D721Med (cell line): ENCODE measurements around the gene TRAF3.

Experiments
- DNase-seq: peaks from one replicate; pipeline ENCODE4 v3.0.0; 2011; ENCODE audit warnings: low spot score; ENCODE audit not compliant: insufficient read length
- FAIRE-seq: peaks from 2 replicates; lab custom pipeline; 2011; peaks lifted over from hg19 to GRCh38; lab: Jason Lieb, UNC
- TF ChIP-seq, protein P1 (sequence below): IDR thresholded peaks from 2 replicates; pipeline ENCODE4 v1.5.1; 2012; ENCODE audit warnings: mild to moderate bottlenecking, control low read depth; ENCODE audit not compliant: insufficient read depth; ENCODE audit errors: missing control alignments

Gene TRAF3

DNA sequence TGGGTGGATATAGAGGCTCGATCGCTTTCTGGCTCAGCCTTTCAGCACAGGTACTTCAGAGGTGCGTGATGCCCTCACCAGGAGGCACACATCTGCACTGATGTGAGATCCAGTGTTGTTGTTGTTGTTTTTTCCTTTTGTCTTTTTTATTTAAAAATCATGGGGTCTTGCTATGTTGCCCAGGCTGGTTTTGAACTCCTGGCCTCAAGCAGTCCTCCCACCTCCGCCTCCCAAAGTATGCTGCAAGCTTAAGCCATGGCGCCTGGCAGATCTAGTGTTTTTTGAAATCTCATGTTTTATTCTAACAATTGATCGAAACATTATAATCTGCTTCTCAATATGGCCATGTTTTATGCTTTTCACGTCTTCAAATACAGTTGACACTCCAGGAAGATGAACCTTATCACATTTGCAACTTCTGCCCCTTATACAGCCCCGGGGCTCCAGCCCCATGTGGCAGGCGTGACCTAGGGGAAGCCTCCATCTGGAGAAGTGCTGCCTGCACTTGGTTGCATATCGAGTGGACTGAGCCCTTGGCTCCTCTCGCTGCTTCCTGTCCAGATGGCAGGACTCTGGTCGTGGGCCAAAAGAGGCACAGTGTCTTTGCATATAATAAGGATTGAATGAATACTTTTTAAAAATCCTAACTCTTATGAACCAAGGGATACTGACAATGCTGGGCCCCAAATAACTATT, 71.7 kb downstream of the TRAF3 start:
- no peak for FAIRE-seq
- TF ChIP-seq, protein P1, sequence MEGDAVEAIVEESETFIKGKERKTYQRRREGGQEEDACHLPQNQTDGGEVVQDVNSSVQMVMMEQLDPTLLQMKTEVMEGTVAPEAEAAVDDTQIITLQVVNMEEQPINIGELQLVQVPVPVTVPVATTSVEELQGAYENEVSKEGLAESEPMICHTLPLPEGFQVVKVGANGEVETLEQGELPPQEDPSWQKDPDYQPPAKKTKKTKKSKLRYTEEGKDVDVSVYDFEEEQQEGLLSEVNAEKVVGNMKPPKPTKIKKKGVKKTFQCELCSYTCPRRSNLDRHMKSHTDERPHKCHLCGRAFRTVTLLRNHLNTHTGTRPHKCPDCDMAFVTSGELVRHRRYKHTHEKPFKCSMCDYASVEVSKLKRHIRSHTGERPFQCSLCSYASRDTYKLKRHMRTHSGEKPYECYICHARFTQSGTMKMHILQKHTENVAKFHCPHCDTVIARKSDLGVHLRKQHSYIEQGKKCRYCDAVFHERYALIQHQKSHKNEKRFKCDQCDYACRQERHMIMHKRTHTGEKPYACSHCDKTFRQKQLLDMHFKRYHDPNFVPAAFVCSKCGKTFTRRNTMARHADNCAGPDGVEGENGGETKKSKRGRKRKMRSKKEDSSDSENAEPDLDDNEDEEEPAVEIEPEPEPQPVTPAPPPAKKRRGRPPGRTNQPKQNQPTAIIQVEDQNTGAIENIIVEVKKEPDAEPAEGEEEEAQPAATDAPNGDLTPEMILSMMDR: no peak
- DNase-seq: no peak

DNA sequence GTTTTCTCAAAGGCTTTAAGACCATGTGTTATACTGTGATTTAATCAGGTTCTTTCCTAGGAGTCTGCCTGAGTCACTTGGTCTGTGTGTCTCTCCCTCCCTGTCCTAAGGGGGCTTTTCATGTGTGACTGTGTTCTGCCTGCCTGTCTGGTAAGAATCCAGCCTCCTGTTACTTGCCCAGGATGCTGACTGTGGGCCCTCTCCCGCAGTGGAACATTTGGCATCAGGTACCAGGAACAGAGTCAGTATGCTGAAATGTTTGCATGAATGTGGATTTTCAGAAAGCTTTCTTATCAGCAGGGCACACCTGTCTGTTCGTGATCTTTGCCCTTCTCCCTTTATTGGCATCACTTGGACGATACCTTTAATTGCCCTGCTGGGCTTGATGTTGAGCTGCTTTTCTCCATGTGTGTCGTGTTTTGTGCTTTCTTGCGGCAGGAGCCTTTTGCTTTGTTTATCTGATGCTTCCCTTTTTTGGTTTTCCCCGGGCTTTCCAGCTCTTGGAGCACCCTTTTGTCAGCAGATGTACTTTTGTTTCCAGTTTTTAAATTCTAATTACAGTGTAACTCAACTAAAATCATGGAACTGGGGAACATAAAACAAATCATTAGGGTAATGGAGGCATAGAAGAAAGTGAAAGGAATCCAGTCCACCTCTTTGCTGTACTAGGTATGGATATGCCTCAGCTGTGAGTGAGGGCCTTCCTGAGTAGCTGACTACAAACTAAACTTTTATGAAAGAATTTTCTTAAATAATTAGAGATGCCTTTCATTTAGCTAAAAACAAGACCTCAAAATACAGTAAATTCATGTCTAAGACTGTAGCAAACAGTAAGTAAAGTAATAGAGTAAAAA, 72.5 kb downstream of the TRAF3 start:
- FAIRE-seq: no peak

DNA sequence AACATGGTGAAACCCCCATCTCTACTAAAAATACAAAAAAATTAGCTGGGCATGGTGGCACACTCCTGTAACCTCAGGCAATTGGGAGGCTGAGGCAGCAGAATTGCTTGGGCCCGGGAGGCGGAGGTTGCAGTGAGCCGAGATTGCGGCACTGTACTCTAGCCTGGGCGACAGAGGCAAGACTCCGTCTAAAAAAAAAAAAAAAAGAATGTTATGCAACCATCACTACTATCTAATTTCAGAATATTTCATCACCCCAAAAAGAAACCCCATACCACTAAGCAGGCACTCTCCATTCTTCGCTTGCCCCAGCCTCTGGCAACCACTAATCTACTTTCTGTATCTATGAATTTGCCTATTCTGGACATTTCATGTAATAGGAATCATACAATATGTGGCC, 76.4 kb downstream of the TRAF3 start:
- FAIRE-seq: no peak
- TF ChIP-seq, protein P1: no peak
- no peak for DNase-seq

More for the DNA sequence above, 72.5 kb downstream of the TRAF3 start:
- no peak for DNase-seq
- TF ChIP-seq, protein P1: no peak

DNA sequence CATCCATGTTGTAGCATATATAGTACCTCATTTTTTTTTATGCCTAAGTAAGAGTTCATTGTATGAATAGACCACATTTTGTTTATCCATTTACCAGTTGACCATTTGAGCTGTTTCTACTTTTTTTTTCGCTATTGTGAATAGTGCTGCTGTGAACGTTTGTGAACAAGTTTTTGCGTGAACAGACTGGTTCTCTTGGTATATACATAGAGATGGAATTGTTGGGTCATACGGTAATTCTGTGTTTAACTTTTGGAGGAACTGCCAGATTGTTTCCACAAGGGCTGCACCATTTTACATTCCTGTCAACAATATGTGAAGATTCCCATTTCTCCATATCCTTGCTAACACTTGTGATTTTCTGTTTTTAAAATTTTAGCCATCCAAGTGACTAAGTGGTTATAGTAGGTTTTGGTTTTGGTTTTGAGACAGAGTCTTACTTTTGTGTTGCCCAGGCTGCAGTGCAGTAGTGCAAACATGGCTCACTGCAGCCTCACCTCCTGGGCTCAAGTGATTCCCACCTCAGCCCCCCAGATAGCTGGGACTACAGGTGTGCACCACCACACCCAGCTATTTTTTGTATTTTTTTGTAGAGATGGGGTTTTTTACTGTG, 76.9 kb downstream of the TRAF3 start:
- no peak for FAIRE-seq
- TF ChIP-seq, protein P1: no peak
- no peak for DNase-seq

DNA sequence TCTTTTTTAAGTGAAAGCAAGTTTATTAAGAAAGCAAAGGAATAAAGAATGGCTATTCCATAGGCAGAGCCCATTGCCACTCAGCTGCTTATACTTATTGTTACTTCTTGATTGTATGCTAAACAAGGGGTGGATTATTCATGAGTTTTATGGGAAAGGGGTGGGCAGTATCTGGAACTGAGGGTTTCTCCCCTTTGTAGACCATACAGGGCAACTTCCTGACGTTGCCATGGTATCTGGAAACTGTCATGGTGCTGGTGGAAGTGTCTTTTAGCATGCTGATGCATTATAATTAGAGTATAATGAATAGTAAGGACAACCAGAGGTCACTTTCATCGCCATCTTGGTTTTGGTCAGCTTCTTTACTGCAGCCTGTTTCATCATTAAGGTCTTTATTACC, 78.9 kb downstream of the TRAF3 start:
- FAIRE-seq (no peak), DNase-seq (no peak)
- TF ChIP-seq, protein P1: no peak

DNA sequence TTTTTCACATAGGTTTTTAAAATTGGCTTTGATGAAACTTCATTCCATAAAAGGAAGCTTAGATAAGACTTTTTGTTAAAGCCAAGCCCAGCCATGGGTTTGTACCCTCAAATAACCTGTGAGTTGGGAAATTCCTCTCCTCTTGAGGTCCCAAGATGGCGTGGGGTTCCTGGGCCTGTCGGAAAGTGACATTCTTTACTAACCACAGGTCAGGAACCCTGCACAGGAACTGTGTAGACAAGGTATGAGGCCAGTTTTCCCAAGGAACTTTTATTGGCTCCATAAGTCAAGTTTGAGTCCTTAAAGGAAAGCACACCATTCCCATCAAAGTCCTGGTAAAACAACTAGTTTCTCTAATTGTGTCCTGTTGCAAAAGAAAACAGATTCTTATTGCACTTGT, 80.2 kb downstream of the TRAF3 start:
- TF ChIP-seq, protein P1: no peak
- no peak for DNase-seq
- FAIRE-seq: no peak
